ENCODE measurements around the gene GRIFIN.
"Not testable (repeated sequence)": the region's sequence is repeated elsewhere in the genome, so short reads cannot be mapped to it uniquely, and the experiment has no call there.

Gene GRIFIN

DNA sequence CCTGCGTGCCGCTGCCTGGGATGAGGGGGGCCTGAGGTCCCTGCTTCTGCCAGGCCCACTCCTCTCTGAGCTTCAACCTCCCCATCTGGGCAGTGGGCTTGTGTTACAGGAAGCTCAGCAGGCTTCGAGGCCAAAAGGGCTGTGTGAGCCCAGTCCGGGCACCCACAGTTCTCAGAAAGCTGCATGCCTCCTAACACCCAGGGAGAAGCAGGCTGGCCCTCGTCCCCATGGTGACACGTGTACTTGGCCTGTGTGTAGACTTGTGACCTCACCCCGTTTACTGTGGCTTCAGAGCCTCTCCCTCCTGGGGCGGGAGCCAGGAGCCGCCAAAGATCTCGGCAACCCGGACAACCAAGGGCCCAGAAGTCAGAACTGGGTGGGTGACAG, 2.2 kb upstream of the GRIFIN start:
- DNase-seq (ENCODE audit: low spot score), result no peak

DNA sequence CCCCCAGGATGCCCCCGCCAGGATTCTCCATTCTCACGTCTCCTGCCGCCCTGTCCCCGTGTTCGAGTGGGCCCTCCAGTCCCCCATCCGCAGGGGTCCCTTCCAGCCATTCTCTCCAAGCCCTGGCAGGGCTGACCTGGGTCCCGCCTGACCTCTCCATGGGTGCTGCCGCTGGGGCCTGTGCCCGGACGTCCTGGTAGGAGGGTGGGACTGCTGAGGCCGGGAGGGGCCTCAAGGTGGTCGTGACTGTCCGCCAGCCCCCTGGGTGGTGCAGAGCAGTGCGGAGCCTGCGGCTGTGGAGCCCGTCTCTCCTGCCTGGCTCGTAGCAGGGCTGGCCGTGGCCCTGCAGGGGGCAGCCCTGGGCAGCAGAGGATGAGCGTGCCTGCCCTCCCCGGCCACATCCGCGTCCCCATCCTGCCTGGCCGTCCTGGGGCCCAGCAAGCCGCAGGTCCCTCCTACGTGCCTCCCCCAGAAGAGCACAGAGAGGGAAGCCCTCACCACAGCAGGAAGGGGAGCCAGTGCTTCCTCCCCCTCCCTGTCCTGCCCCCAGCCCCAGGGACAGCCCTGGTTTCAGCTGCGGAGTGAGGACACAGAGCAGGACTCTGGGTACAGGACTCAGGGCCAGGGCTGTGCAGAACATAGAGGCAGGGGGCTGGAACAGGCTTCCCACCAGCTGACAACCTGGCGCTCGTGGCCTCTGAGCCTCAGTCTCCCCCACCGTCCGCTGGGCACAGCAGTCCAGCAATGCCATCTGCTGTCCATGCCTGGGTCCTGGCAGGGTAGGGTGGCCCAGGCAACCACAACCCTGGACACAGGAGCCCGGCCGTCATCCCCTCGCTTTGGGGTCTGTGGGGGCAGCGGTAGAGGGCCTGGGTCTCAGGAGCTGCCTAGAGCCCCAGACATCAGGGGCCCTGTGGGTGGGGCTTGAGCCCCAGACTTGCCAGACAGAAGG, 1.5 kb upstream of the GRIFIN start:
- peak; percentile 63 for DNase-seq (ENCODE audit: low spot score)

DNA sequence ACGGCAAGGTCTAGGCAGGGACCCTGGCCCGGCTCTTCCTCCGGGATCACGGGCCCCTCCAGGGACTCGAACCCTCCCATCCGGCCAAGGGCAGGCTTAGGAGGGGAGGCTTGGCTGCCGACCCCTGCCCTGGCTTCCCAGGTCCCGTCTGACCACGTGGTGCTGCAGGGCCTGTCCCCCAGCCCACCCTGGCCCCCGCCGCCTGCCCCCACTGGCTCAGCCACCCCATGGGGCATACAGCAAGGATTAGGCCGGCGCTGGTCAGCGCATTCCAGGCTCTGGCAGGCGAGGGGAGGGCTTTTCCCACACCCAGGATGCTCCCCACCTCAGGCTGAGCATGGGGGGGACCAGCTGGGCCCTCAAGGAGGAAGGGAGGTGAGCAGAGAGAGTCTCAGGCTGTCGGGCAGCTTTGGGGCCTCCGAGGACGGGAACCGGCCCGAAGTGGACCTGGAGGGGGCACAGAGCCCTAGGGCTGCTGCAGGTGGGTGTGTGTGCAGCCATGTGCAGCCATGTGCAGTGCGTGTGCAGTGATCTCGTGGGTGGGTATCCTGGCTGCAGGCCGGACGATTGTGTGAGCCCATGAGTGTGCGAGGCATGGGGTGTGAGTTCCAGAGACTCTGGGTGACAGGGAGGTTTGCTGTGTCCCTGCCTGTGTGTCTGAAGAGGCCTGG, 713 bp upstream of the GRIFIN start:
- DNase-seq (ENCODE audit: low spot score), result no peak

DNA sequence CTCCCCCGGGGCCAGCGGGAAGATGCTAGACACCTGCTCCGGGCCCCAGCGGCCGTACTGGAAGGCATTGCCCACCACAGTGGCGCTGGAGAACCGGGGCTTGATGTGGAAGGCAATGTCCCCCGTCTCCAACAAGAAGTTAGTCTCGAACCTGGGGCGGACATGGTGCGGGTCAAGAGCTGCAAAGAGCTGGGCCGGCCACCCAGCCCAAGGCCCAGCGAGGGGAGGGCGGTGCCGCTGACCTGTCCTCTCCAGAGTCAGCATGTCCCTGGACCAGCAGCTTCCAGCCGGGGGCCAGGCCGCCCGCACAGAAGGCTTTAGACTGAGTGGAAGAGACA, 551 bp downstream of the GRIFIN start:
- DNase-seq (ENCODE audit: low spot score), result no peak

DNA sequence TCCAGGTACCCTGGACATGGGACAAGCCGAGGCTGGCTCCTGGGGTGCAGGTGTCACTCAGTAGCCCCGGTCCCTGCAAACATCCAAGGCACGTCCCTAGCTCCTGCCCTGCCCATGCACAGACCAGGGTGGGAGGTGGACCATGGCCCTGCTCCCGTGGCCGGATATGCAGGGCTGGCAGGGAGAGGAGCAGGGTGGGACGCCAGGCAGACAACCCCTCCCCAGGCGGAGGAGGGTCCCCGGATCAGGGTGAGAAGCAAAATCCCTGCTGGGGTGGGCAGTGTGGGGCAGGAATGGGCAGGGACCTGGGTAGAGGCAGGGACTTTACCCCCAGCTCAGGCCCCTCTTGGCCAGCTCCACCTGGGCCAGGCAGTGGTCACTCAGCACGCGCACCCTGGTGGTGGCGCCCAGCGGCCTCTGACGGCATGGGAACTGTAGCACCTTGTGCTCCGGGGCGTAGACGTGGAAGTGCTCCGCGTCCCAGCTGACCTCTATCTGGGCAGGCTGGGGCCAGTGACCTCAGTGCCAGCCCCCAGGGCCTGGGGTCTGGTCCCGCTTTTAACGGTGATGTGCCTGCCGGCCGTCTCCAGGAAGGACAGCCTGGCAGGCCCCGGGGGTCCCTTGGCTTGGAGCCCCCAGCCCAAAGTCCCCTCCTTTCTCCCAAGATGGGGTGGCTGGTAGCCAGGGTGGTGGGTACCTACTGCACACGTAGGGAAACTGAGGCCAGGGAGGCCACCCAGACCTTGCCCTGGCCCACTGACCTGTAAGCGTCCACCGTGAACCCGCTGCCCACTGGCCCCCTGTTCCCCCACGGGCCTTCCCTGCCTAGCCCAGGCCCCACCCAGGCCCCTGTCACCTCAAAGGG, 1.2 kb downstream of the GRIFIN start:
- no peak for DNase-seq (ENCODE audit: low spot score)

DNA sequence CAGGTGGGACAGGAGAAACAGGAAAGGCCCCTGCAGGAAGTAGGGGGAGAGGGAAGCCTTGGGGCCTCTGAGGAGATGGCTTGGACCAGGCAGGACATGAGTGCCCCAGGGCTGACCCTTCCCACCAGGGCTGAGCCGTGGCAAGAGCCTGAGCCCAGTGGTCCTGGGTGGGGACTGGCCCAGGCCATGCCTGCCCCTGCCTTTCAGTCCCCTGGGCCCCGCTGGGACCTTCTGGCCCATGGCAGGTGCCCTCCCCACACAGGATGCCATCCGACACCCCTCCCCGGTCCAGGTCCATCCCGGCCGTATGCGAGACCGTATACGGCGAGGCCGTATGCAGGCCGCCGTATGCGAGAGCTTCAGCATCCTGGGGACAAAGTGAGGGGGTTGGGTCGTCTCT, 2.0 kb downstream of the GRIFIN start:
- DNase-seq (ENCODE audit: low spot score), result no peak

DNA sequence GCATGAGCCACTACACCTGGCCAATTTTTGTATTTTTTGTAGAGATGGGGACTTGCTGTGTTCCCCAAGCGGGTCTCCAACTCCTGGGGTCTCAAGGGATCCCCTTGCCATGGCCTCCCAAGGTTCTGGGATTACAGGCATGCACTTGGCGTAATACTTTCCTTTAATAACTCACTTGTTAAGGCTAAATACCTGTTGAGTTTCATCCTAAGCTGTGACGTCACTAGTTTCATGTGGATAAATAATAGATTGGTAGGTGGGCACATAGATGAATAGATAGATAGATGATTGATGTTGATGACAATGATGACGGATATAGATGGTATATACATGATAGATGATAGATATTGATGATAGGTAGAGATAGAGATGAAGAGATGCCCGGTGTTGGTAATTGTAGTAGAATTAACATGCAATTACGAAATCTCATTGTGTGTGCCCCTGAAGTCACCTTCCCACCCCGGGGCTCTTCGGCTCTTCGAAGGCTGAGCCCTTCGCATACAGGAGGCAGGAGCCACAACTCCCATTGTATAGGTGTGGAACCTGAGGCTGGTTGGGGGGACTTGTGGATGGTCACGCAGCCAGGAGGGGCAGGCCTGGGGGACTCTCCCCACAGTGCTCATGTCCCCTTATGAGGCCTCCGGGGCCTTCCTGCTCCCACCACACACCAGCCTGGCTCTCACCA, 2.6 kb downstream of the GRIFIN start:
- no peak for DNase-seq (ENCODE audit: low spot score)

DNA sequence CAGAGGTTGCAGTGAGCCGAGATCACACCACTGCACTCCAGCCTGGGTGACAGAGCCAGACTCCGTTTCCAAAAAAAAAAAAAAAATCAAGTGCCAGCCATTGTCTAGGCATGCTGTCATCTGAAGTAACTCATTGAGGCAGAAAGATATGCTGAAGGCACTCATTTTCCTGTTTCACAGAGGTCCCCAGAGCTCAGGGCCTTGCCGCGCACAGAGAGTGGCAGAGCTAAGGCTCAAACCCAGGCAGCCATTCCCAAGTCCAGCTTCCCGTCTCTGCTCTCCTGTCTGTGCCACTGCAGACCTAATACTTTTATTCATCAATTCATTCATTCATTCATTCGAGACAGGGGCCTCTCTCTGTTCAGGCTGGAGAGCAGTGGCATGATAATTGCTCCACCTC, 3.5 kb downstream of the GRIFIN start:
- no peak for DNase-seq (ENCODE audit: low spot score)

DNA sequence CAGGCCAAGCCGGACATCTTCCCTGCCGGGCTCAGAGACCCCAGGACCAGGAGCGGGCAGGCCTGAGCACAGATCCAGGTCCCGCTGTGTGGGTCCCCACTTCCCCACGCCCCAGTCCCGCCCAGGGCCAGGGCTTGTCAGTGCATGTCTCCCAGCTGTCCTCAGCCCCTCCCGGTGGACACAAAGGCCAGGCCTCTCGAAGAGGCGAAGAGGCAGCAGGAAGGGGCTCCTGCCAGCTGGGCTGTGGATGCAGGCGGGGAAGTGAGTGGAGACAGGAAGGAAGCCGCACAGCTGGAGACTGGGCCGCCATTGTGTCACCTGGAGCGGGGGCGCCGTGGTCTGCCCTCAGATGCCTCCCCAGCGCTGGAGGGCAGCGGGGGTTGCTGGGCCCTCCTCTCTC, 4.8 kb downstream of the GRIFIN start:
- DNase-seq (ENCODE audit: low spot score), result no peak

DNA sequence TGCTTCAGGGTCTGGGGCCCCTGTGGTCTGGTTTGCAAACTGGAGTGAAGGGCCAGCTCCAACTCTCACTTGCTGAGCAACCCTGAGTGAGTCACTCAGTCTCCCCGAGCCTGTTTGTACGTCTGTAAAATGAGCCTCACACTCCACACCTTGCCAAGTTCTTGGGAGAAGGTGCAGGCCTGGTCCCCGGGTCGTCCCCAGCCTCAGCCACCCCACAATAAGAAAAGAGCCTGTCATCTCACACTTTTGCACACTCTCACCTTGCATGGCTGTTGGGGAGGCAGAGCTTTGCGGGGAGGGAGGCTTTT, 5.2 kb downstream of the GRIFIN start:
- DNase-seq (ENCODE audit: low spot score), result no peak

DNA sequence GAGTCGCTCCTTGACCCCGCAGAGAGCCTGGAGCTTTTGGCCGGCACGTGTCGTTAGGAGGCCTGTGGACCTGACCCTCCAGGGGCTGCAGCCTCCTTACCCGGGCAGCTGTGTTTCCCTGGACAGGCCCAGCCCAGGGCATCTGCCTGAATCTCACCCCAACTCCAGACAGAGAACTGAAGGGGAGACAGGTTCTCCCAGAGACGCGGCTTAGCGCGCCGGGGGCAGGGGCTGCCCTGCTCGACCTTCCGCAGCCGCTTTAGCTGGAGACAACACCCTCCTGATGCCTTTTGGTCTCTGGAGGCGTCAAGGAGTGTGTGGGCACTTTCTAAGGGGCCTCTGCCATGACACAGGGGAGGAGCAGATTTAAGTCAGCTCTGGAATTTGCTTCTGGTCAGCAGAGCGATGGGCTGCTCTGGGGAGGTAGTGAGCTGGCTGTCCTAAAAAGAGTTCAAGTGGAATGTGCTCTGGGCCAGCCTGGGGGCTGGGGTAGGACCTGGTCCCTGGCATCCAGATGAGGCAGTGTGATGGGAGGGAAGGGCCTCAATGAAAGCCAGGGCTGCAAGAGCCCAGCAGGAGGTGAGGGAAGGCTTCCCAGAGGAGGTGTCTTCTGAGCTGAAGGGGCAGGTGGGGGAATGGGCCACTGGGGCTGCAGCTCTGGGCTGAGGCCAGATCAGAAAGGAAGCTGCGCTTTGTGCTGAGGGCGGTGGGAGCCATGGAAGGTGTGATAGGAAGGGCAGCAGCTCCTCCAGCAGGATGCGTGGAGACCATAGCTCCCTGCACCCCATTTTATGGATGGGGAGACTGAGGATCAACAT, 5.8 kb downstream of the GRIFIN start:
- DNase-seq (ENCODE audit: low spot score), result no peak

DNA sequence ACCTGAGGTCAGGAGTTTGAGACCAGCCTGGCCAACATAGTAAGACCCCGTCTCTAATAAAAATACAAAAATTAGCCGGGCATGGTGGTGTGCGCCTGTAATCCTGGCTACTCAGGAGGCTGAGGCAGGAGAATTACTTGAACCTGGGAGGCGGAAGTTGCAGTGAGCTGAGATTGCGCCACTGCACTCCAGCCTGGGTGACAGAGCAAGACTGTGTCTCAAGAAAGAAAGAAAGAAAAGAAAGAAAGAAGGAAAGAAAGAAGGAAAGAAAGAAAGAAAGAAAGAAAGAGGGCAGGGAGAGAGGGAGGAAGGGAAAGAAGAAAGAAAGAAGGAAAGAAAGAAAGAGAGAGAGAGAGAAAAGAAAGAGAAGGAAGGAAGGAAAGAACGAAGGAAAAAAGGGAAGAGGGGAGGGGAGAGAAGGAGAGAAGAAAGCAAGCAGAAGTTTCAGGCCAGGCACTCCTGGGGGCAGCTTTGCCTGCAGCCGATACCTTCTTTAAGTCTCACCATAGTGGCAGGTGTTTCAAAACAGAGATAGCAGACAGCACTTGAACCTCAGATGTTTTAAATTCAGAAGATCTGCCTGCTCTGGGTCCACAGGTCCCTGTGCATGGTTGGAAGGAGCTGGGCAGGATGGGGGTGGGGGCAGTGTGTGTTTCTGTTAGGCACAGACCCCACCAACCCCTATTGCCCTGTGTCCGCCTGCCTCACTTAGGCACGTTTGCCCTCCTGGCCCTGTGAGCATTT, 6.6 kb downstream of the GRIFIN start:
- DNase-seq (ENCODE audit: low spot score), result not testable (repeated sequence)

DNA sequence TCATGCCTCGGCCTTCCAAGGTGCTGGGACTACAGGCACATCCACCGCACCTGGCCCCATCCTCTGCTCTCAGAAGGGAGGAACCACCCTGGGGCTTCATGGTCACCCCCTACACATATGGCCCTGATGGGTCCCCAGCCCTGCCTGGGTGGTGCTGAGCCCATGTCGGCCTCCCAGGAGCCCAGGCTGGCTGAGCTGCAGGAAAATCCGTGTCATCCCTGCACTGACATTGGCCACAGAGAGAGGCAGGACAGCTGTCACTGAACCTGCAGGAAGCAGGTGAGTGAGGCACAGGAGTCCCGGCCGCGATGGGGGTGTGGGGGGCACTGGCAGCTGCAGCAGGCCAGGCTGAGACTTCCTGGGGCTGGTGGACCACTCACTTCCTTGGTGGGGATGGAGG, 8.0 kb downstream of the GRIFIN start:
- no peak for DNase-seq (ENCODE audit: low spot score)

DNA sequence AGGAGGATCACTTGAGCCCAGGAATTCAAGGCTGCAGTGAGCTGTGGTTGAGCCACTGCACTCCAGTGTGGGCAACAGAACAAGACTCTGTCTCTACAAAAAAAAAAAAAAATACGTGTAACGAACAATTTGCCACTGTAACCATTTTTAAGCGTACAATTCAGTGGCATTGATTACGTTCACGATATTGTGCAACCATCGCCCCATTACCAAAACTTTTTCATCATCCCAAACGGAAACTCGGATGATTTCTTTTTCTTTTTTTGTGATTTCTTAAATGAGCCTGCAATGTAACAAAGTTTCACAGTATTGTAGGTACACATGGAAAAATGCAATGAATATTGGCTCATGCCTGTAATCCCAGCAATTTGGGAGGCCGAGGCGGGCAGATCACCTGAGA, 9.5 kb downstream of the GRIFIN start:
- DNase-seq (ENCODE audit: low spot score), result no peak

DNA sequence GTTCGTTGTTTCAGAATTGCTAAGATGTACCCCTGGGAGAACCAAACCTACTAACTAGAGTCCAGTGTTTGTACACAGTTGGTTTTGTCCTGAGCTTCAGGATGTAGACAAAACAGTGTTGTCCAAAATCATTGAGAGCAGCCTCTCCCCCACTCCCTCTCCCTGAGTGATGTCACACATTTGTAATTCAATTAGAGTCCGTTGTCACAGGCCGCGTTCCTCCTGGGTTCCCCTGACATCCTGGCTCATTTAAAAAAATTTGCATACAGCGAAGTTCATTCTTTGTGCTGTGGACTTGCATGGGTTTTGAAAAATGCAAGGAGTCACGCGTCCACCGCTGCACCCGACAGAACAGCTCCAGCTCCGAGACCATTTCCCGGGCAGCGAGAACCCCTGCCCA, 10.3 kb downstream of the GRIFIN start:
- DNase-seq (ENCODE audit: low spot score), result no peak

DNA sequence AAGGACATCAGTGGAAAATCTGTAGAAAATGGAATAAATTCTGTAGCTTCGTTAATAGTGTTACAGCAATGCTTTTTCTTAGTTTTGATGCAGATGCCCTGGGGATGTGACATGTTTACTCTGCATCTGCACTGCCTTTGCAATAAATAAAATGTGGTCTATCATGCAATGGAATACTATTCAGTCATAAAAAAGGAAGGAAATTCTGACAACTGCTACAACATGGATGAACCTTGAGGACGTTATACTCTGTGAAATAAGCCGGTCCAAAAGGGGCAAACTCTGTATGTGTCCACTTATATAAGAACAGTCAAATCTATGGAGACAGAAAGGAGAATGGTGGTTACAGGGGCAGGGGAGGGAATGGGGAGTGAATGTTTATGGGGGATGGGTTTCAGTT, 13.5 kb downstream of the GRIFIN start:
- no peak for DNase-seq (ENCODE audit: low spot score)

DNA sequence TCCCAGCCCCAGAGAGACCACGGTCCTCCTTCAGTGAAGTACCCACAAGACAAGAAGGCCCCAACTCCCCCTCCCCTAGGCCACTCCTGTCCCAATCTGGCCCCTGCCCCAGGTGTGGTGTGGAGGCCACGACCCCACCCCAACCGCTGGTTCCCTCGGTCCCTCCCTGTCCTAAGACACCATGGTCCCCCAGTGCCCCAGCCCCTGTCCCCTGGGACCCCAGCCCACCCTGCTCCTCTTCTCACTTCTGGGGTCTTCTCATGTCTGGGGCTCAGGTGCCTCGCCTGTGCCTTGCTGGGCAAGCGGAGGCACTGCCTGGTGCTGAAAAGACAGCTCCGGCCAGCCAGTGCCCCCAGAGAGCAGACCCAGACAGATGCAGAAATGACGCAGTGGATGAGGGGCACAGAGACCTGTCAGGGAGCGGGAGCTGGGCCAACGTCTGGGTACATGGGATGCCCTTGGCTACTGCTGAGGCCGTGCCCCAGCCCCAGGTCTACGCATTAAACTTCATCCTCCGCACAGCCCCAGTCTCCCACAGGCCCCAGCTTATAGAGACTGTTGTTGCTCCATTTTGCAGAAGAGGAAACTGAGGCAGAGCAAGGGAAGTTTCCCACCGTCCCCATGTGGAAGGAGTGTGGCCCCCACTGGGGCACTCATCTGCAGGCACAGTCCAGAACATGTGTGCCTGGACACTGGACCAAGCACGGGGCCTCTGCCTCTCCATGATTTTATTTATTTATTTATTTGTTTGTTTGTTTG, 14.8 kb downstream of the GRIFIN start:
- DNase-seq (ENCODE audit: low spot score), result no peak

DNA sequence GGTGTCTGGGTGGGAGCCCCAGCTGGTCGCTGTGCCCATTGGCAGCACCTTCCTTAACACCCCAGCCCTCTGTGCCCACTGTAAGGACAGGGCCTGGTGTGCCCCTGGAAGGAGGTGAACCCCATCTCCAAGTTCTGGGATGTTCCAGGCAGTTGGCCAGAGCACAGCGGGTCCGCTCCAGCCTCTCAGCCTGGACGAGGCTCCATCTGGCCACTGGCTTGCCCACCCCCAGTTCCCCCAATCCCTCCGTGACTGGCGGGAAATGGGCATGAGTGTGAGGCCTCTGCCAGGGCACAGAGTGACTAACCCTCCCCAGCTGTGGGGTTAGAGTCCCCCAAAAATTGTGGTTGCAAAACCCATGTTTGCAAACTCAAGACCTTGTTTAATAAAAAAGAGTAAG, 15.6 kb downstream of the GRIFIN start:
- DNase-seq (ENCODE audit: low spot score), result no peak

DNA sequence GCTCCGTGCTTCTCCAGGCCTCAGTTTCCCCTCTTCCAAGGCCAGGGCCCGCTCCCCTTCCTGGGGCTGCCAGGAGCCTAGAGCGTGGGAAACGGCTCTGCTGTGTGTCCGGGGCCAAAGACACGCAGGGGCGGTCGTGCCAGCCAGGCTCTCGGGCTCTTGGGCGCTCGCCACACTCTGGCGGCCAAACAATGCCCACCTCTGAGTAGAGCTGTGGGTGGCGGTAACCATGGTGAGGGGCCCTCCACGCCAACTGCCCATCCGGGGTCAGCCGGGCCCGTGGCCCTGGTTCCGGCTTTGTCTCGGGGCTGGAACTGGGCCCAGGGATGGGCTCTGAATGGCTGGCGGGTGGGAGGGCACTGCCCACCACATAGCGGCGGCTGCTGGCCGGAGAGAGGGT, 16.0 kb downstream of the GRIFIN start:
- no peak for DNase-seq (ENCODE audit: low spot score)

DNA sequence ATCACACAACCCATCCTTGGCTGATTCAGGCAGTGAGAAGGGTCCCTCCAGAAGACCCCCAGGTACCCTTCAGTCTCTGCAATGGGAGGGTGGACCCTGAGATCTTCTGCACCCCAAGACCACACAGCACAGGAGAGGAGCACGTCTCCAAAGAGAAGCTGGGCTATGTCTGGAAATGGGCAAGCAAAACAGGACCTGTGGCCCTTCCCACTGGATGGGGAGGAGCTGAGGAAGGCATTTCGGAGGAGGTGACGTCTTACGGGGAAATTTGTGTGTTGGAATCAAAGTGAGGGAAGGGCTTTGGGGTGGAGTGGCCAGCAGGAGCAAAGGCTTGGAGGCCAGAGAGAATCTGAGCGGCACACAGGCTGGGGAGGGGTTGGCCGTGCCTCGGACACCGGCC, 16.5 kb downstream of the GRIFIN start:
- DNase-seq (ENCODE audit: low spot score), result no peak

Measured in CD4-positive, alpha-beta T cell treated with Interleukin-2 at 100 ng/mL for 4 hours (primary cell).